Tibial nerve (tissue), 3 donors: Measurements from ENCODE around the gene LAYN.

ENCODE experiments used
- CTCF ChIP-seq, 5 experiments: fragments of 200-600 bp in 3 of 5; fragments of 450-650 bp in 2 of 5; sonication (generic) in 3 of 5; IDR thresholded peaks; one replicate each; pipeline ENCODE4 v1.5.1; 2016 to 2019; ENCODE audit warnings: antibody characterized with exemption in 5 of 5, mild to moderate bottlenecking in 3 of 5, moderate library complexity in 2 of 5
- POLR2A ChIP-seq, 2 donors: fragments of 450-650 bp; IDR thresholded peaks; one replicate each; pipeline ENCODE4 v1.6.1; 2017; ENCODE audit warnings: antibody characterized with exemption in 2 of 2, mild to moderate bottlenecking in 2 of 2, moderate library complexity in 2 of 2

GRCh38 chr11:111557425-111558111, 17.0 kb downstream of the LAYN start:
- TF ChIP-seq POLR2A (IDR thresholded peaks at IDR 0.05) (no peak), CTCF (IDR thresholded peaks at IDR 0.05) (no peak)
